ENCODE results near the gene RUSF1. TPM values are rescaled to one million over a fixed set of nuclear protein-coding genes. Genes with fewer than 3 reads are reported as not detected.
"Not testable (repeated sequence)": the region's sequence is repeated elsewhere in the genome, so short reads cannot be mapped to it uniquely, and the experiment has no call there.

Gene RUSF1
- total RNA-seq: 10 to 100 TPM; 45.4 to 50.8 TPM
- polyA plus RNA-seq (2013, experiment 1 of 2): 60.5 TPM
- polyA plus RNA-seq (2013, experiment 2 of 2): 48.5 TPM
- long read RNA-seq, experiment 1, transcript C16orf58-201 (13 exons, 2,793 nt): major isoform, 7 of 24 reads
- long read RNA-seq, experiment 1, partial matches to known transcripts: 3 of 24 reads
- long read RNA-seq, experiment 1, other reads (novel, unspliced or antisense): 12 of 24 reads
- long read RNA-seq, experiment 2, transcript C16orf58-201 (13 exons, 2,793 nt): major isoform, 71 of 105 reads
- long read RNA-seq, experiment 2, partial matches to known transcripts: 1 of 105 reads
- long read RNA-seq, experiment 2, other reads (novel, unspliced or antisense): 31 of 105 reads
- long read RNA-seq, experiment 3, transcript C16orf58-201 (13 exons, 2,793 nt): major isoform, 48 of 79 reads
- long read RNA-seq, experiment 3, partial matches to known transcripts: 3 of 79 reads
- long read RNA-seq, experiment 3, other reads (novel, unspliced or antisense): 25 of 79 reads
- long read RNA-seq, experiment 4, transcript C16orf58-201 (13 exons, 2,793 nt): major isoform, 9 of 15 reads
- long read RNA-seq, experiment 4, partial matches to known transcripts: 2 of 15 reads
- long read RNA-seq, experiment 4, other reads (novel, unspliced or antisense): 4 of 15 reads

- peak within 1 kb of the TSS; percentile 99 for H3K9ac ChIP-seq (ENCODE audit: extremely low read depth, low read length, poor library complexity, severe bottlenecking)
- H3K4me1 Mint-ChIP-seq: peaks cover 17% of the 10 kb centered on the region
- H3K4me3 ChIP-seq (ENCODE audit: low read length): peak within 1 kb of the TSS; percentile 97
- H3K4me1 ChIP-seq (ENCODE audit: control insufficient read depth, insufficient read depth, low read length): no peaks in the 10 kb centered on the region
- peaks cover 3% of the 10 kb centered on the region for H3K36me3 ChIP-seq (ENCODE audit: control insufficient read depth, insufficient read depth, low read length)
- TF ChIP-seq CTCF (conservative IDR thresholded peaks at IDR 0.05): no peak
- peak; percentile 97 for DNase-seq
- 0% methylated on average over 31 to 65 of the region's 65 CpGs for WGBS, 2 experiments (ENCODE audit: insufficient coverage in 1 of 2, insufficient read length in 1 of 2)
- peak within 1 kb of the TSS; percentile 86 for H3K4me3 Mint-ChIP-seq
- peak within 1 kb of the TSS; percentile 90 for H3K27ac ChIP-seq (ENCODE audit: low read depth, low read length)
- H3K27me3 Mint-ChIP-seq (ENCODE audit: insufficient read depth): peaks cover 19% of the 10 kb centered on the region
- peak within 1 kb of the TSS; percentile 96 for H3K27ac Mint-ChIP-seq
- H3K36me3 Mint-ChIP-seq (ENCODE audit: low read depth): no peaks in the 10 kb centered on the region
- H3K9me3 ChIP-seq (ENCODE audit: control insufficient read depth, low read length): no peaks in the 10 kb centered on the region
- no peaks in the 10 kb centered on the region for H3K9me3 Mint-ChIP-seq
- H3K27me3 ChIP-seq (ENCODE audit: control insufficient read depth, insufficient read depth, low read length, poor library complexity, severe bottlenecking): no peaks in the 10 kb centered on the region
Measured at GRCh38 chr16:31507929-31508705, at the start of gene RUSF1. Gene RUSF1 (minus strand): TSS chr16:31508391. CDS start chr16:31508373, 18 bp downstream.

- Histone ChIP-seq H3K36me3 (ENCODE audit: control insufficient read depth, insufficient read depth, low read length) (no peaks in the 10 kb centered on the region), H3K27ac (ENCODE audit: low read depth, low read length) (no peak overlapping the region), H3K4me3 (ENCODE audit: low read length) (no peak overlapping the region), H3K9me3 (ENCODE audit: control insufficient read depth, low read length) (peaks cover 23% of the 10 kb centered on the region), H3K9ac (ENCODE audit: extremely low read depth, low read length, poor library complexity, severe bottlenecking) (no peak overlapping the region), H3K27me3 (ENCODE audit: control insufficient read depth, insufficient read depth, low read length, poor library complexity, severe bottlenecking) (no peaks in the 10 kb centered on the region), H3K4me1 (ENCODE audit: control insufficient read depth, insufficient read depth, low read length) (no peaks in the 10 kb centered on the region)
- peaks cover 74% of the 10 kb centered on the region for H3K9me3 Mint-ChIP-seq
- H3K36me3 Mint-ChIP-seq (ENCODE audit: low read depth): no peaks in the 10 kb centered on the region
- peaks cover 14% of the 10 kb centered on the region for H3K27me3 Mint-ChIP-seq (ENCODE audit: insufficient read depth)
- TF ChIP-seq CTCF (conservative IDR thresholded peaks at IDR 0.05): no peak
- no peak overlapping the region for H3K4me3 Mint-ChIP-seq
- H3K4me1 Mint-ChIP-seq: no peaks in the 10 kb centered on the region
- WGBS, 2 experiments (ENCODE audit: insufficient coverage in 1 of 2, insufficient read length in 1 of 2): 84 to 88% methylated on average over 4 of the region's 4 CpGs
- no peak for DNase-seq
- no peak overlapping the region for H3K27ac Mint-ChIP-seq
Measured at GRCh38 chr16:31542763-31543162, 34.6 kb upstream of the RUSF1 start.

GRCh38 chr16:31539762-31540161 lies 31.6 kb upstream of the RUSF1 start:
- H3K36me3 Mint-ChIP-seq (ENCODE audit: low read depth); H3K9ac ChIP-seq (ENCODE audit: extremely low read depth, low read length, poor library complexity, severe bottlenecking); H3K27ac Mint-ChIP-seq; H3K4me3 ChIP-seq (ENCODE audit: low read length); DNase-seq; H3K27ac ChIP-seq (ENCODE audit: low read depth, low read length); H3K4me3 Mint-ChIP-seq; H3K36me3 ChIP-seq (ENCODE audit: control insufficient read depth, insufficient read depth, low read length); H3K4me1 ChIP-seq (ENCODE audit: control insufficient read depth, insufficient read depth, low read length); H3K27me3 ChIP-seq (ENCODE audit: control insufficient read depth, insufficient read depth, low read length, poor library complexity, severe bottlenecking); H3K4me1 Mint-ChIP-seq: not testable (repeated sequence)
- peaks cover 58% of the 10 kb centered on the region for H3K9me3 Mint-ChIP-seq
- H3K27me3 Mint-ChIP-seq (ENCODE audit: insufficient read depth): peaks cover 34% of the 10 kb centered on the region
- peaks cover 23% of the 10 kb centered on the region for H3K9me3 ChIP-seq (ENCODE audit: control insufficient read depth, low read length)
- WGBS, 2 experiments (ENCODE audit: insufficient coverage in 1 of 2, insufficient read length in 1 of 2): 94 to 100% methylated on average over 1 of the region's 4 CpGs

- H3K36me3 Mint-ChIP-seq (ENCODE audit: low read depth); H3K4me1 ChIP-seq (ENCODE audit: control insufficient read depth, insufficient read depth, low read length); H3K36me3 ChIP-seq (ENCODE audit: control insufficient read depth, insufficient read depth, low read length); H3K9ac ChIP-seq (ENCODE audit: extremely low read depth, low read length, poor library complexity, severe bottlenecking); H3K27ac Mint-ChIP-seq; DNase-seq; H3K4me3 ChIP-seq (ENCODE audit: low read length); H3K27me3 ChIP-seq (ENCODE audit: control insufficient read depth, insufficient read depth, low read length, poor library complexity, severe bottlenecking); H3K27ac ChIP-seq (ENCODE audit: low read depth, low read length); H3K4me1 Mint-ChIP-seq: not testable (repeated sequence)
- Mint-ChIP-seq H3K9me3 (peaks cover 48% of the 10 kb centered on the region), H3K4me3 (peak overlapping the region; percentile 49), H3K27me3 (ENCODE audit: insufficient read depth) (peaks cover 35% of the 10 kb centered on the region)
- 79 to 80% methylated on average over 6 of the region's 7 CpGs for WGBS, 2 experiments (ENCODE audit: insufficient coverage in 1 of 2, insufficient read length in 1 of 2)
- peaks cover 23% of the 10 kb centered on the region for H3K9me3 ChIP-seq (ENCODE audit: control insufficient read depth, low read length)
Measured at GRCh38 chr16:31538243-31538598, 30.0 kb upstream of the RUSF1 start.

Data from endodermal cell (in vitro differentiated cells).